Gastroesophageal sphincter (tissue), 3 donors: Measurements from ENCODE around the gene SNCAIP.

Source experiments
- EP300 ChIP-seq: sonication (generic); formaldehyde crosslinking; IDR thresholded peaks from one replicate; pipeline ENCODE4 v1.6.1; 2017; ENCODE audit warnings: antibody characterized with exemption, mild to moderate bottlenecking
- POLR2A ChIP-seq, 2 donors: fragments of 450-650 bp; IDR thresholded peaks; one replicate each; pipeline ENCODE4 v1.6.1; 2017; ENCODE audit warnings: antibody characterized with exemption in 2 of 2, mild to moderate bottlenecking in 2 of 2, moderate library complexity in 1 of 2
- POLR2AphosphoS5 ChIP-seq: sonication (generic); formaldehyde crosslinking; IDR thresholded peaks from one replicate; pipeline ENCODE4 v1.6.1; 2017; ENCODE audit warnings: antibody characterized with exemption
- TF ChIP-seq, protein P1 (sequence below), 4 experiments: fragments of 200-600 bp in 2 of 4; fragments of 450-650 bp in 2 of 4; sonication (generic) in 1 of 4; IDR thresholded peaks; one replicate each; pipeline ENCODE4 v1.5.1; 2017 to 2019; ENCODE audit warnings: antibody characterized with exemption in 4 of 4, mild to moderate bottlenecking in 2 of 4, moderate library complexity in 2 of 4

DNA sequence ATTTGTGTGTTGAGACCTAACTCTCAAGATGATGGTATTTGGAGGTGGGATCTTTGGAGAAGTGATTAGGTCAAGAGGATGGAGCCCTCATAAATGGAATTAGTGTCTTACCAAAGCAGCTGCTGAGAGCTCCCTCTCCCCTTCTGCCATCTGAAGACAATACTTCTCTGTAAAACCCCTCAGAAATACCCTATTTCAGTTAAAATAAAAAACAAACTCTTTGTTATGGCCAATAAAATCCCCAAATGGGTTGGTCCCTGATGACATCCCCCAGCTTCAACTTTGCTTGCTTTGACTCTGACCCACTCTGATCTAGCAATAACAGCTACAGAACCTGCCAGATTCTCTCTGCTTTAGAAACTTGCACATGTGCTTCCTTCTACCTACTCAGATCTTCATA lies 100.9 kb downstream of the SNCAIP start:
- TF ChIP-seq, protein P1, sequence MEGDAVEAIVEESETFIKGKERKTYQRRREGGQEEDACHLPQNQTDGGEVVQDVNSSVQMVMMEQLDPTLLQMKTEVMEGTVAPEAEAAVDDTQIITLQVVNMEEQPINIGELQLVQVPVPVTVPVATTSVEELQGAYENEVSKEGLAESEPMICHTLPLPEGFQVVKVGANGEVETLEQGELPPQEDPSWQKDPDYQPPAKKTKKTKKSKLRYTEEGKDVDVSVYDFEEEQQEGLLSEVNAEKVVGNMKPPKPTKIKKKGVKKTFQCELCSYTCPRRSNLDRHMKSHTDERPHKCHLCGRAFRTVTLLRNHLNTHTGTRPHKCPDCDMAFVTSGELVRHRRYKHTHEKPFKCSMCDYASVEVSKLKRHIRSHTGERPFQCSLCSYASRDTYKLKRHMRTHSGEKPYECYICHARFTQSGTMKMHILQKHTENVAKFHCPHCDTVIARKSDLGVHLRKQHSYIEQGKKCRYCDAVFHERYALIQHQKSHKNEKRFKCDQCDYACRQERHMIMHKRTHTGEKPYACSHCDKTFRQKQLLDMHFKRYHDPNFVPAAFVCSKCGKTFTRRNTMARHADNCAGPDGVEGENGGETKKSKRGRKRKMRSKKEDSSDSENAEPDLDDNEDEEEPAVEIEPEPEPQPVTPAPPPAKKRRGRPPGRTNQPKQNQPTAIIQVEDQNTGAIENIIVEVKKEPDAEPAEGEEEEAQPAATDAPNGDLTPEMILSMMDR (IDR thresholded peaks at IDR 0.05): no peak
- no peak for TF ChIP-seq POLR2AphosphoS5
- no peak for TF ChIP-seq EP300
- TF ChIP-seq POLR2A (IDR thresholded peaks at IDR 0.05): no peak
